ENCODE results near the gene ADAMTS8.
"Not testable (repeated sequence)": the region's sequence is repeated elsewhere in the genome, so short reads cannot be mapped to it uniquely, and the experiment has no call there.

Gene ADAMTS8

DNA sequence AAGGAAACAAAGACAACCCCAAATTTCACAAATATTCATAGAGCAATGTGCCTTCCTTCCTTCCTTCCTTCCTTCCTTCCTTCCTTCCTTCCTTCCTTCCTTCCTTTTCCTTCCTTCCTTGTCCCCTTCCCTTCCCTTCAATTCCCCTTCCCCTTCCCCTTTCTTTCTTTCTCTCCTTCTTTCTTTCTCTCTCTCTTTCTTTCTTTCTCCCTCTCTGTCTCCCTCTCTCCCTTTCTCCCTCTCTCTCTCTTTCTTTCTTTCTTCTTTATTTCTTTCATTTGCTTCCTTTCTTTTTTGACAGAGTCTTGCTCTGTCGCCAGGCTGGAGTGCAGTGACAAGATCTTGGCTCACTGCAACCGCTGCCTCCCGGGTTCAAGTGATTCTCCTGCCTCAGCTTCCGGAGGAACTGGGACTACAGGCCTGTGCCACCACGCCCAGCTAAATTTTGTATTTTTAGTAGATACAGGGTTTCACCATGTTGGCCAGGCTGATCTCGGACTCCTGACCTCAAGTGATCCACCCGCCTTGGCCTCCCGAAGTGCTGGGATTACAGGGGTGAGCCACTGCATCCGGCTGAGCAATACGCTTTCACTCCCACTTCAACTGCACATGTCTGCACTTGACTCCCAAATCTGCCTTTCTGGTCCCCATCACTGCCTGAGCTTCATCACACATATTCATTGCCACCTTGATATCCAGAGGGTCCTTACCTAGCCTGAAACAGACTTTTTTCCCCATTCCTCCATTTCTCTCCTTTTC is 10.2 kb upstream of the ADAMTS8 start:
- DNase-seq, result not testable (repeated sequence)

DNA sequence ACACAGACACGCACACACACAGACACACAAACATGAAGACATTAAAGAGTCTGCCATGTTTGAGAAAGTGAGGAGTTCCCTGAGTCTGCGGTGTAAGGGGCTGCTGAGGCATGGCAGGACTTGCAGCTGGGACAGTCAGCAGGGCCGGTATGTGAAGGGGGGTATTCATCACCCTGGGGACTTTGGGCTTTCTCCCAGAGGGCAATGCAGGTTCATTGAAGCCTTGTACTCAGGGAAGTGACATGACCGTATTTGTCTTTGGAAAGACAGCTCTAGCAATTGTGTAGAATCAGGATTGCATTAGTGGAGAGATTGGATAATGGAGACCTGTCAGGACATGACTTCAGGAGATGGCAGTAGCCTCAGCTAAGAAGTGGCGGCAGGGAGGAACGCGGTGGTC is 9.4 kb upstream of the ADAMTS8 start:
- DNase-seq, result no peak

DNA sequence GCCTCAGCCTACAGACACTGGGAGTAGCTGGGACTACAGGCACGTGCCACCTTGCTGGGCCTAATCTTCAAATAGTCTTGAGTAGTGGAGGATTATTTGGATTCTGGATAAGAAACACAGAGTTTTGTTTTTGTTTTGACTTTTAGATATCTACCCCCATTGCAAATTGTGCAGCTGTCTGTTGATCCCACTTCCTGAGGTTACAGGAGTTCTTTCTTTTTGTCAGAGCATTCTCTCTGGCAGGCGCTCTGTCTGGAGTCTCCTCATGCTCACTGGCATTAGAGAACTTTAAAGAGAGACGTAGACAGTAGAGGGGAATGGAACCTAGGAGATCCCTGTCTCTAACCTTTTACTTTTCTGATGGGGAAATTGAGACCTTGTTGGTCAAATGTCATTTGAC is 7.8 kb upstream of the ADAMTS8 start:
- DNase-seq, result no peak

DNA sequence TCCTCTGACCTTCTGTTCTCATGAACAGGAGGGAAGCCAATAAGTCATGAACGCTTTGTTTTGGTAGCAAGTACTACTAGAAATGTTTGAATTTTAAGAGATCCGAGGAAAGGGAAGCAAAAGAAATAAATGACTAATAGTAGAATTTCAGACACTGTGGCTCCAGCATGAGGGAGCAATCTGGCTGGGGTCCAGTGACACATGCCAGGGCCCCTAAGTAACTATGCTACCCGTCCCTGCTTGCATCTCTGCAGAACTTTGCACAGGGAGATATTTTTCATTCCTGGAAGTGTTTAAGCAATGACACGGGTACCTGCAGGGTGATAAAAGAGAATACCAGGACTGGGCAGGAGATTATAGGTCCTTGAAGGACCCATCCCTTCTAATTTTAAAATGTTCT is 7.3 kb upstream of the ADAMTS8 start:
- no peak for DNase-seq

DNA sequence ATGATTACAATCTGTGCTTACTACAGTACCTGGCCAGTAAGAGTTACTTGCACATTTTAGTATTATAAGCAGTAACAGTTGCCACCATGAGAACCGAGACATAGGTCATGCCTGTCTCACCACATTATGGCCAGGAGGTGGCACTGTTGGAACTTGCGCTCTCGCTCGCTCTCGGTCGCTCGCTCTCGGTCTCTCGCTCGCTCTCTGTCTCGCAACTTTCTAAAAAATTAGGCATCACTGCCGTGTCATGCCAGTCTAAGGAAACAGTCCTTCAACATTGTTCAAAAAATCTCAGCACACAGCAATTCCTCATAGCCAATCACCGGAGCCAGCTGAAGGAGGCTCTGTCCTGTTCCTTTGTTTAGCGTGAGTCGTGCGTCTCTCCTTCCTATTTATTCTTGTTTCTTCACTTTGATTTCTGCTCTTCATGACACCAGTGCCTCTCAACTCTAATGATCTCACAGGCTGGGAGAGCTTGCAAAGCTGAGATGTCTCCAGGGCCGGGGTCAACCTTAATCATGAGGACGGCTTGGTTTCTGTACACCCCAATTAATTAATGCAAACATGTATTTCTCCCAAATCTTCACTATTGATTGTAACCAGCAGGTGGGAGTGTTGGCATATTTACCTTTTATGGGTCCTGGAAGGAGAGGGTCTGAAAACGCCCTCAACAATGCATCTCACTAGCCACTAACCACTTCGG is 6.3 kb upstream of the ADAMTS8 start:
- peak; percentile 90 for DNase-seq

DNA sequence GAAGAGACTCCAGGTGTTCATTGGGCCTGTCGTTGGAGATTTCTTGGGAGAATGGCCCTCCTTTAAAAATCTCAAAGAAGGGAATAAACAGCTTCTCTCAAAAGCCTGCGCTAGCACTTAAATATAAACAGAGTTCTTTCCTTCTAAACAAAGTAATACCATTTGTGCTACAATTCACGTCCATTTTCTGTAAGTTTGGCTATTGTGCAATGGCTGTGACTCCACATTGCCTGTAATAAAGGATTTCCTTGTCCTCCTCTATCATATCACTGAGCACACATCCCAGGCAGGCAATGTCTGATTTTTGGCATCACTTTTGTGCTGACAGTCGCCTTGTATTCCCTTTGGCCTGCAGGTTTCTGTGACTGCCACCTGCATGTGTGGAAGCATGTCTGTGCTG is 4.9 kb upstream of the ADAMTS8 start:
- DNase-seq, result no peak

DNA sequence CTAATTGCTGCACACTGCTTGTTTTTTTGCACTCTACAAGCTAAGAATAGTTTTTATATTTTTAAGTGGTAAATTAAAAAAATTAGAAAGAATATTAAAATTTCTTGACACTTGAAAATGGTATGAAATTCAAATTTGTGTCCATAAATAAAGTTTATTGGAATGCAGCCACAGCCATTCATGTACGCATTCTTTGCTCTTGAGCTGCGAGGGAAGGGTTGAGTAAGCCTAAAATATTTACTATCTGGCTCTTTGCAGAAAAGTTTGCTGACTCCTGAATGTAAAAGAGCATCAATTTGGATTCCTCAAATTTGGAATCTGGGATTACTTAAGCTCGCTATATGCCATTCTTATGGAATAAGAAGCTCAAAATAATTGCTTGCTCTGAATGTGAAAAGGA is 3.4 kb upstream of the ADAMTS8 start:
- DNase-seq, result no peak

DNA sequence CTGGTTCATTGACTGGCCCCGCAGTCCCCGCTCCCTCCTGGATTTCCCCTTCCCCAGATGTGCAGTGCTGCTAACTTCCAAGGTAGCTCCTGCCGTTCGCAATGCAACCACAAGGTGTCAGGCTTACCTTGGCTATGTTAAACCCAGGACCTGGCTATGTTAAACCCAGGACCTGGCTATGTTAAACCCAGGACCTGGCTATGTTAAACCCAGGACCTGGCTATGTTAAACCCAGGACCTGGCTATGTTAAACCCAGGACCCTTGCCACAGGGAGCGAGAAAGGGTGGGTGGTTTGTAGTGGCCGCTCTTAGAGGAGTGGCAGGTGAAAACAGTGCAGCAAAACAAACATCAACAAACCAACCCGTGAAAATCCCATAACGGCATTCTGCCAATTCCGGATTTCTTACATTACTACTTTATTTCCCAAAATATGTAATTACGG is 2.9 kb upstream of the ADAMTS8 start:
- peak; percentile 65 for DNase-seq

DNA sequence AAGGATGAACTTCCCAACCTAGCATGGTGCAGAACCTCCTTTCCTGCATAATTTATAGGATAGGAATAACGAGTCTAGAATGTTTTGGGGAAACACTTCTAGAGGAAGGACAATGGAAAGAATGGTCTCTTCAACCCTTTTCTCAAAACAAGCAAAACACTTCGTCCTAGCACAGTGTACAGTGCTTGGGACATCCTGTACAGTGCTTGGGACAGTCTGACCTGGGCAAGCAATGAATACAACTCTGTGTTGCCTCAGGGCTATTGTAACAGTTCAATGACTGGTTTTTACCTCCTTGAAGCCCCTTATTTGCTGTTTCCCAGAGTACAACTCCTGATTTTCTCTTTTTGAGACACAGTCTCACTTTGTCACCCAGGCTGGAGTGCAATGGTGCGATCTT is 1.6 kb upstream of the ADAMTS8 start:
- no peak for DNase-seq

DNA sequence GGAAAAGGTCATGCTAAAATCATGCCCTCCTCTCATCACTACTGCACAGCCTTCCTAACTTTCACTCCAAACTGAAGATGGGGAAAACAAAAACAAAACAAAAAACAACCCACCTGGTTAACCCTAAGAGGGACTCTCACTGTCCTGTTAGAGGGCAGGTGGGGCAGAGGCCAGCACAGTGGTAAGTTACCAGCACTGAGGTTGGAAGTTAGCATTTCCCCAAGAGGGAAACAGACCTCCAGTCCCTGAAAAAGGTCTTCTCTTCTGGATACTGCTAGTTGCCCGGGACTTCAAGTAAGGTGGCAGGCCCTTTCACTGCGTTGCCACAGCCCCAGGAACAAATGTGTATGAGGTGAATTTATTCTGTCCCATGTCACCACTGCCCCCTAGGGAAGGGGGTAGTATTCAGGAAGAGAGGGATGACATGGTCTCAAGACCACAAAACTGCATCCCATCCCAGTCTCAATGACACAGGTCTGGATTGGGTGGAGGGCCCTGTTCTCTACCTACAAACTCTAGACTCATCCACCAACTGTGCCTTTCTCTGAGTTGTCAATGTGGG is 792 bp upstream of the ADAMTS8 start:
- no peak for DNase-seq

DNA sequence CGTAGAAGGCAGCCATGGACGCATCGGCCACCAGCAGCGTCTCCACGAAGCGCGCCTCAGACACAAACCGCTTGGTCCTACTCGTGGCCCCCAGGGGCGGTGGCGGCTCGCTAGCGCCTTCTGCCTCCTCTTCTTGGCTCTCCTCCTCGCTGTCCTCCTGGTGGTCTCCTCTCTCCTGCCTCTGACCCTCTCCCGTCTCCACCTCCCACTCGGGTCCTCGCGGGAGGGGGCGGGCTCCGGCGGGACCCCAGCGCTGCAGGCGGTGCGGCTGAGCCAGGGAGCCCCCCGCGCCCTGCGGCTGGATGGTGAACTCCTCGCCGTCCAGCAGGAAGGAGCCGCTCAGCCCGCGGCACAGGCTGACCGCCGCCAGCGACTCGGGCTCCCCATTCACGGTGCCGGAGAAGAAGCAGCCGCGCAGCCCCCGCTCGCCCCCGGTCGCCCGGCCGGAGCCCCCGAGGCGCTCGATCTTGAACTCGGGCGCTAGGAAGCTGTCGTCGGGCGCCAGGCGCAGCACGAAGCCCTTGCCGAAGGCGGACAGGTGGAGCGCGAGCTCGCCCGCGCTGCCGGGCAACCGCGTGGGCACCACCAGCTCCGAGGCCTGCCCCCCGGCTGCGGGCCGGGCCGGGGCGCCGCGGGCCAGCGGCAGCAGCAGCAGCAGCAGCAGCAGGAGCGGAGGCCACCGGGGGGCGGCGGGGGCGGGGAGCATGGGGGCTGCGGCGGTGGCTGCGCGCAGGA is 661 bp downstream of the ADAMTS8 start:
- no peak for DNase-seq

DNA sequence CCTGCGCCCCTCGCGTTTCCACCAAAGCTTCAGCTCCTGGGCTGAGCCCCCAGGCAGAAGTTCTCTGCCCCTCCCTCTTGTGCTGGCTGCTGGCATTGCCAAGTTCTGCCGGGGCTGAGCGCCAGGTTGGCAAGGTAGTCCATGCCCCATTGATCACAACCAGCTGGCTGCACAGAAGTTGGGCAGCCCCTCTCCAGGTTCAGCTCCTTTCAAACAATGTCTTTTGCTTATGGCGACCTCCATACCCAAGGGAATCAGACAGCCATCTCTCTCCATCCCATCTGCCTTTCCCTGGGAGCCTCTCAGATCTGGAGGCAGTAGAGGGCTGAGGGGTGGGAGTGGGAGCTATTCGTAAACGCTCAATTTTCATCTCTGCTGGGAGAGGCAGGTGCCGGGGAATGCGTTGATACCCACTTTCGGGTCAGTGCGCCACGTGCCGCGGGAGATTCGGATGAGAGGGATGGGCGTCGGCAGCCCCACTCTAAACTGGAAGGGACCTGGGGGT is 1.5 kb downstream of the ADAMTS8 start:
- no peak for DNase-seq

DNA sequence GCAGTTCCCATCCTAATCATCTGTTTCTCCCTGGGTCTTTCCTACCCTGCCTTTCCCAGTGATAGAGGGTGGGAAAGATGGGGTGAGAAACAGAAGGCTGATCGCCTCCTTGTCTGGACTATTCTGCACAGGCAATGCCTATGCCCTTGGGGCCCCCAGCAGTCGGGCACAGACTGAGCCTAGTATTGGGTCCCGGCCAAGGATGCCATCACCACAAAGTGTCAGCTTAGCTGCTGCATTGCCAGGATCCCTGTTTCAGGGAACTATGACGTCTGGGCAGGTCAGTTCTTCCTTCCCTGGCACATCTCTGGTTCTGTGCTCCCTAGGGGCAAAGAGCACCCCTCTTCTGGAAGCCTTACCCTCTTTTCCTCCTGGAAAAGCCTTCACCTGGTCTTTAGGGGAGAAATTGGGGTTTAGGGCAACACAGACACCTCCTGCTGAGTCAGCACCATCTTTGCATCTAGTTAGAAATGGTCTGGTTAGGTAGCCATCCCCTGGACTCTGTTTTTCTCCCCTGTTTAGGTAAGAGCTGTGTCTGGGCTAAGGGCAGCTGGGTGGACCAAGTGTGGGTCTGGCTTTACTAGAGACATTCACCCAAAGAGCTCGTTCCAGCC is 2.1 kb downstream of the ADAMTS8 start:
- DNase-seq, result no peak

DNA sequence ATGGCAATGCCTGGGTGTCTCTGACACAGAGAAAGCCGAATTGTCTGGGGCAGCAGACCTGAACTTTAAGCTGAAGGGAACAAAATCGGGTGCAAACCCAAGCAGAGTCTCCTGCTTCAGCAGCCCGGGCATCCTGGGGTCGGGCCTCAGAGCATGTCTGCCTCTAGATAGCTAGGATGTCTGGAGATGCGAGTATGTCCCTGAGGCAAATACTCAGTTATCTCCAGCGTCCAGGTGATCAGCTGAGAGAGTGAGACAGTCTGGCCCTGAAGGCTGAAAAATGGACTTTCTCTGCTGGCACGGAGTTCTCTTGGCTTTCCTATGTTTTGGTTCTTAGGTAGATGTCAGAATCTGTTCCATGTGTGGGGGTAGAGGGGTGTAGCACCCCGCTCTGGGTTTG is 3.3 kb downstream of the ADAMTS8 start:
- no peak for DNase-seq

DNA sequence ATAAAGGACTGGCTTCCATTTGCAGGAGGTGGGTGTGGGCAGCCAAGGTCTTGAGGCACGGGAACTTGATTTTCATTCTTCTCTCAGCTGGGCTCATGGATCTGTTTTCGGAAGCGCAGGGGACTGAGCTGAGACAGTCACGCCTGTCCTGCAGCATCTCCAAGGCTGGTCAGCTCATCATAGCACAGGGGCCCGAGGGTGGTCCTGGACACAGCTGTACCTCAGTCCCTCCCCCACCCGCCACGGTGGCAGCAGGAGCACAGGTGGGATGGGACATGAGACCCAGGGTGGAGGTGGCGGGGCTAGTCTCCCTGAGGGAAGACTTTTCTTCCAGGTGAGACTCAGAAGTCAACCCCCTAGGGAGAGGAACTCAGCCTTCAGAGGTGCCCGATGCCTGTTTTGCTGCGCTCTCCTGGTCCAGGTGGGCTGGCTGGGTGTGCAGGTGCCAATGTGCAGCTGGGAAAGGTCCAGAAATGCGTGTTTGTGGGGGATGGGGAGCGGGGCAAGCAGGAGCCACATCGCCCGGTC is 3.7 kb downstream of the ADAMTS8 start:
- no peak for DNase-seq

DNA sequence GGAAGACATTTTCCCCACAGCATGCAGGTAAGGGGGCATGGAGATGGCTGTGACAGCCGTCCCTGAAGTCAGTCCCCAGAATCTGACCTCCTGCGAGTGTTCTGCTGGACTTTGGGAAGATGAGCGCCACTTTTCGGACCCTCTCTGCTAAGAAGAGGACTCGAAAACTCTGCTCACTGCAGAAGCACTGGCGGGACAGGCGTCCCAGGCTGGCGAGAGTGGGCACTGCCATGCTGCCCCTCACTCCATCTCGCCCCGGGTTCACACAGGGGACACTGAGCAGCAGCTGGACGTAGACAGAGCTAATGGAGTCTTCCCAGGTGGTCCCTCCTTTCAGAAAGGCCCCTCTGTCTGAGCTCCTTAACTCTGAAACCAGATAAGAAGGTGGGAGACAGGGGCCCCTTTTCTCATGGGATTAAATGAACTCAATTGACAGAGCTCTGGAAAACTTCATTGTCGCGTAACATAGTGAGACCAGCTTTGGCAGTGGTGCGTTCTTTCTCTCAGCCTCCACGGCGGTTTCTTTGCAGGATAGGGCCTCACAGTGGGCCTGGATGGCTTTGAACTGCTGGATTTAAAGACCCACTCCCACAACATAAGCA is 4.8 kb downstream of the ADAMTS8 start:
- no peak for DNase-seq

DNA sequence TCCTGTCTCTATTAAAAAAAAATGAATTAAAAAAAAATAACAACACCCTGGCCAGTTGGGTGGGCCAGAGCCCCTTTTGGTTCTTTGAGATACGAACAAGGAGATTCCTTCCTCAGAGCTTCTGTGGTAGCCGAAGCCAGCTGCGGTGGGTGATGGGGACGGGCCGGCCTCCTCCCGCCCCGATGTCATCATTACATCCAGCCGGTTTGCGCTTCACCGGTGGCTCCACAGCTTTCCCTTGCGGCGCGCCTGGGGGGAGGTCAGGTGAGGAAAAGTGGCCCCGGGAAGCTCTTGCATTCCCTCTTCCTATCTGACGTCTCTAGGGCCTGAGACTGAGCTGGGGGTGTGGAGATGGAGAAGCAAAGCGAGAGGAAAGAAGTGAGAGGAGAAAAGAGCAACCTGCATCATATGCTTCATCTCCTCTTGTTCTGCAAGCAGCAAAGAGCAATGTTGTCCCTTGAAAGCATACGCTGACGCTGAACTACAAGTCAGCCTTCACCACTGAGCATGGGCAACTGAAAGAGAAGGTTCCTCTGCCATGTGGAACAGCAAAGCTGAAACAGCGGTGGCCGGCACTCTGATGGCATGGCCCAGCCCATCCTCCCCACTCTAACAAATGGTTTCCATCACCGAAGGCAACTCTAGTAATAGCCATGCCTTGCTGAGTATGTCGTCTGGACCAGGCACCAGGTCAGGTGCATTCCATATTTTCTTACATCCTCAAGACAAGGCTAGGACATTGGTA is 6.0 kb downstream of the ADAMTS8 start:
- no peak for DNase-seq

DNA sequence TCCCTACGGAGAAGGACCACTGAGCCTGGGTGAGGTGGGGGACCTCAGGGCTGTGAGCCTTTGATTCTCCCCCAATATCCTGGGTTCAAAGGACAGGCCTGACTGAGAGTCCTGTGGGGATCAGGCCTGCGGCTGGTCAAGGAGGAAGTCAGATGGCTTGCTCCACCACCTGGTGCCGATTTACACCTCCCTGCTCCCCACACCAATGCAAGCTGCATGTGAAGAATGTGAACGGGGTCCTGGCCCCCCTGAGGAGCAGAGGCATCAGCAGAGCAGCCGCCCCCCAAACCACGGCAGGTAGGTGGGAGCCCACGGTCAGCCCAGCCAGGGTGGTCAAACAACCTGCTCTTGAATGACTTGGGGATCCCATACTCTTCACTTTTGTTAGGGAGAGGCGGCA is 6.7 kb downstream of the ADAMTS8 start:
- no peak for DNase-seq

DNA sequence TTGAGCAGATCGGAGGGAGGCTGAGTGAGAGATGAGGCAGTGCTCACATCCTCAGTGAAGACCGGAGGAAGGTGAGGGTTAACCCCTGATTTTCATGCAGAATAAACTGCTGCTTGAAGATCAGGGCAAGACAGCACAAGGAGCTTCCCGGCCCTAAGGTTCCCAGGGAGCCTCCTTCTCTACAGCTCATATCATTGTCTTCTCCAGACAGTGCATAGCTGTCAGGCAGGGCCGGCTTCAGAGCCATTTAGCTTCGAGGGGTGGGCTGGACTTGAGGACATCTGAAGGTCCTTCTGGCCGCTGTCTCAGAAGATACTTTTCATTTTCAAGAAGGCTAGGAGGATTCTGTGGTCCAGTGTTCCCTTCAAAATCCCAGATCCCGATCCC is 7.2 kb downstream of the ADAMTS8 start:
- DNase-seq, result no peak

DNA sequence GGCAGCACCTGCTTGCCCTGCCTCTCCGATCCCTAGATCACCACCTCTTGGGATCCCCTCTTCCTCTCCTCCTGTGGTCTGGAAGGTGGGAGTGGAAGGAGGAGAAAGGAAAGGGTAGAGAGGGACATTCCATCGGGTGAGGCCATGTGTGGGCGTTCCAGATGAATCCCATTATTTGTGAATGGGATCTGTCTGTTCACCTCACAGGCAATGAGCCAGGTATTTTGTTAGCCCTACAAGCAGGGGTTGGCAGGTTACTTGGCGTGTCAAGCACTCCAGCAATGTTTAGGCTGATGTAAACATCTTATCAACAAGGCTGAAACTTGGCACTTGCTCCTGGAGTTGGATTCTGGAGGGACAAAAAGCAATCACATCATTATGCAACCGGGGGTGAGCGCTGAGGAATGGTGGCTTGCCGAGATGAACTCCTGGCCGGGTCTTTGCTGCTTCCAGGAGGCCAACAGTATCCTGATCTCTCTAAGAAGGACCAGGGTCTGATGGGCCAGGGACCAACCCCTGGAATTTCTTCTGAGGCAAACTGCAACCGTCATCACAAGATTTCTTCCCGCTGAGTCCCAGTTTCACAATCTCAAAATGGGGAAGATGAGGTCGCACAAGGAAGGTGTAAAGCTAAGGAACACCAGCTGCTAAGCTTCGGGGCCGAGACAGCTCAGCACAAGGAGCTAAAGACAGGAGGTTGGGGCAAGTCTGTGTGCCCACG is 7.8 kb downstream of the ADAMTS8 start:
- no peak for DNase-seq

DNA sequence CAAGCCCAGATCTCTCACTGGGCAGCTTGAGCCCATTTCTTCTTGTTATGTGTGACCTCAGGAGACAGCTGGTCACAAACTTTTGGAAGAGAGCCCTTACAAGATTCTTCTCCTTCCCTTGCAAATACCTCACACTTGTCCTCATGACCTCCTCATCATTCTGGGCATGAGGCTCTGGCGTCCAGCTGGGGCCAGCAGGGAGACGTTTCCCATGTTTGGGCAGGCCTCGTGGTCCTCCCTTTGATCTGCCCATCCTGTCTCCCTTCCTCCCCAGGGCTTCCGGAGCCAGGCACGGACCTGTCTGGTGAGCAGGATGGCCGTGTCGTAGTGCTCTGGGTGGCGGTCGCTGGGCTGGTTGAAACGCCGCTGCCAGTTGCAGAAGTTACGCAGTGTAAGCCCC is 9.7 kb downstream of the ADAMTS8 start:
- no peak for DNase-seq
